Epidermal melanocyte (primary cell): ENCODE measurements around the gene GSC.

Experiments used
- DNase-seq: peaks from one replicate; pipeline ENCODE4 v3.0.0; 2011; ENCODE audit warnings: low spot score; ENCODE audit not compliant: insufficient read length

The GSC gene

GRCh38 chr14:94771906-94772490 is 2.1 kb upstream of the GSC start:
- DNase-seq, result no peak

DNA sequence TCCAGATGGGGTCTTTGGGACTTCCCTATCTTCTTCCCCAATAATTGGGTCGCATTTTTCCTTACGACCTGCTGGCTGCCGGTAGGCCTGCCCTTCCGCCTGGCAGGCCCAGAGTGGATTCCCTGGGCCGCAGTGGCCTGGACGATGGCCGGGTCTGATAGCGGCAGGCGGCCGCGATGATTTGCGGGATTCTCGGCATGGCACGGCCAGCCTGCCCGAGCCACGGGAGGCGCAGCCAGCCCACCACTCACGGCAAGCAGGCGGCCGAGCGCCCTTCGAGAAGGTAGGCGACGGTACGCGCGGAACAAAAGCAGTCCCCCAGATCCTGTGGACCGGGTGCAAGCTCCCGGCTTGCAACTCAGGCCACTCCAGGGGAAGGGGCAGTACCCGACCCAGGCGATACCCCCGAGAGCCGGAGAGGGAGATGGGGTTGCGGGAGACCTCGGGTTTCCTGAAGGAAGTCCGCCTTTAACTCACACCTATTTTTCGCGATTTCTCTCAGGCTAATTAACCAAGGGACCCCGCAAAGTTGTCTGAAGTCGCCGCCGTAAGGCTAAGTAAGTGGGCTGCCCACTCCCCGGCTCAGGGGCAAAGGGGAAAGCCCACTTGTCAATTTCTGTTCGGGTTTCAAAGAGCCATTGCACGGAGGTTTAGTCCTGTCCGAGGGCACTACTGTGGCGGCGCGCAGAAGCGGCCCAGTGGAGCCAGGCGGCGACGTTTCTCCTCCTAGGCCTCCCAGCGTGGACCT is 1.4 kb upstream of the GSC start:
- no peak for DNase-seq

- DNase-seq, result no peak
These were observed 873 bp upstream of the GSC start for GRCh38 chr14:94770815-94771157.

- DNase-seq, result no peak
These were observed 387 bp upstream of the GSC start for GRCh38 chr14:94770251-94770749.

DNA sequence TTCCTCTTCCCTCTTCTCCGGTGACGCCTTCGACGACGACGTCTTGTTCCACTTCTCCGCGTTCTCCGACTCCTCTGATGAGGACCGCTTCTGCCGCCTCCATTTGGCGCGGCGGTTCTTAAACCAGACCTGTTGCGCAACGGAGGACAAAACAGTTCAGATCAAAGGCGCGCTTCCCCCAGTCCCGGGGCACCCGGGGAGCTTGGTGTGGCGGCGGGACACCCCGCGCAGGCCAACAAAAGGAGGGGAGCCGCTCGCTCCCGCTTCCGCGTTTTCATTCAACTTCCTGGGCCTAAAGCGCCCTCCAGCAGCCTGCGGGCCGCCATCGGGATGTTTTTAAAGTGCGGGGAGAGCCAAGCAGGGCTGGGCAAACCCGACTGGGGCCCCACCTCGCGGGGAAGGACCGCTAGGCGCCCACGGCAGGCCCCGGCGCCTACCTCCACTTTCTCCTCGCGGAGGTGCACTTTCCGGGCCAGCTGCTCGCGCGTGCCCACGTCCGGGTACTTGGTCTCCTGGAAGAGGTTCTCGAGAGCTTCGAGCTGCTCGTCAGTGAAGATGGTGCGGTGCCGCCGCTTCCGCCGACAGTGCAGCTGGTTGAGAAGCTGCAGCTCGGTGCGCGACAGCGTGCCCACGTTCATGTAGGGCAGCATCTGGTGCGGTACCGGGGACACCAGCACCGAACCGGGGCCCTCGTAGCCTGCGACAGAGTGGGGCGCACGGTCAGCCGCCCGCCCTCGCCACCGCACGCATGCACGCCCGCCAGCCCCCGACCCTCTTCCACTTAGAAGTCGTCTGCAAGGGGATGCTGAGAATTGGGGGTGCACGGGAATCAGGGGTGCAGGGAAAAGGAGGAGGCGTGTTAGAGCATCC is 1.2 kb downstream of the GSC start:
- no peak for DNase-seq

- no peak for DNase-seq
These were observed 1.8 kb downstream of the GSC start for GRCh38 chr14:94768141-94768520.

DNA sequence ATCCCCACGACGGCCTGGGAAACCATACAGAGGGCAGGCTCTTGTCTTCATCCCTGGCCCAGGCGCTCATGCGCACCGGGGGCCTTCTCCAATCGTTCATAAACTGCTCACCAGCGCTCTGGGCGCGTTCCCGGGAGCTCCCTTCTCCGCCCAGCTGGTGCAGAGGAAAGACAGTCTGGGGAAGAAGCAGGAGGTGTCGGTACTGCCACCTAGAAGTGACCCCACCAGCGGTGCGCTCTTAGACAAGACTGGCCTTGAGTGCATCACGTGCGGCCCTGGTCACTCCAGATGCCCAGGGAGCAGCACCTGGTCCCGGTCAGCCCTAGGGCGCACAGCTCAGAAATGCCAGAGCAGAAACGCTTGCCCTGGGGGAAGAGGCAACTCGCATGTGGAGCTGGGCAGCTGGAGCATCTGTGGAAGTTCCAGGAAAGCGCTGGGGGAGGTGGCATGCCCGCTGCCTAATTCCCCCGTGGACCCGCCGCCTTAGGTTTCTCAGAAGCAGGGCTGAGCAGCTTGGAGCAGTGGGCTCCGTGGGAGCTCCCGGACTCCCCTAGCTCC is 2.5 kb downstream of the GSC start:
- no peak for DNase-seq

GRCh38 chr14:94764573-94764972 is 5.3 kb downstream of the GSC start:
- DNase-seq, result no peak

- no peak for DNase-seq
These were observed 7.5 kb downstream of the GSC start for GRCh38 chr14:94762431-94762830.

DNA sequence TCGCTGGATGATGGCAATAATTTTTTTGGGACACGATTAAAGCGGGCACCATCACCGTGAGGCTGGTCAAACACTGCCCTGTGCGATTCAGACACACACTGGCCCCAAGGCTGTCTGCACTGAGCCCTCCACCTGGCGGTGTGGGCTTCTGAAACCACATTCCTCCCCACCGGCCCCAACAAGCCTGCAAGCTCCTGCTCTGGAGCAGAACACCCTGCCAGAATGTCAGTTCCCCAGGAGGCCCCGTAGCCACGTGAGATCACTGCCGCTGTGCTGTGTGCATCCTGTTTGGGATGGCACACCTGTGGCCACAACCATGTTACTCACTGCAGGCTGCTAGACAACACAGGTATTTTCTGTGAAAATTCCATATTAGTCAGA is 7.9 kb downstream of the GSC start:
- DNase-seq, result no peak

DNA sequence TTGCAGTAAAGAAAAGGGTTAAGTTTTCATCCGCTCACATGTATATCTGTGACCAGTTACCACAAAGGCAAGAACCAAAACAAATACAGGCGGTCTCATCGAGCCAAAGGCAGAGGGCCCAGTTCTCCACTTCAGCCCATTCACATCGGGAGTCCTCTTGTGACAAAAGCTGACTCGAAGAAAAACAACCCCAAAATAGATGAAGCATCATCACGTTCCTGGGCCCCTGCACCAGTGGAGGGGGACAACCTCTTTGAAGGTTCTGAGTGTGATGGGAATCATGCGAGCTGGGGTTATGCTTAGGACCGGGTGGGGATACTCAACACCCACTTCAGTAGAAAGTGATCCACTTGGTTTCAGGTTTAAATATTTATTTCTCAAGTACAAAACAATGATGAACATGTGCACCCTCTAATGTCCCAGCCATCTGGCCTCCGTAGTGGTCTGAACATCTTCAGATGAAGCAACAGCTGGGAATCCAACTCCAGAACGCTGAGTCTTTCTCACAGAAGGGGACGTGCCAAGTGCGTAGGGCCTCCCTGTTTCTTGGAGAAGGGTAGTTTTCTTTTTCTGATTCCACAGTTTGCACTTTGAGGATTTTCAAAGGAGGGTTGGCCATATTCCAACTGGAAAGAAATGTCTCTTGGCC is 8.4 kb downstream of the GSC start:
- no peak for DNase-seq

DNA sequence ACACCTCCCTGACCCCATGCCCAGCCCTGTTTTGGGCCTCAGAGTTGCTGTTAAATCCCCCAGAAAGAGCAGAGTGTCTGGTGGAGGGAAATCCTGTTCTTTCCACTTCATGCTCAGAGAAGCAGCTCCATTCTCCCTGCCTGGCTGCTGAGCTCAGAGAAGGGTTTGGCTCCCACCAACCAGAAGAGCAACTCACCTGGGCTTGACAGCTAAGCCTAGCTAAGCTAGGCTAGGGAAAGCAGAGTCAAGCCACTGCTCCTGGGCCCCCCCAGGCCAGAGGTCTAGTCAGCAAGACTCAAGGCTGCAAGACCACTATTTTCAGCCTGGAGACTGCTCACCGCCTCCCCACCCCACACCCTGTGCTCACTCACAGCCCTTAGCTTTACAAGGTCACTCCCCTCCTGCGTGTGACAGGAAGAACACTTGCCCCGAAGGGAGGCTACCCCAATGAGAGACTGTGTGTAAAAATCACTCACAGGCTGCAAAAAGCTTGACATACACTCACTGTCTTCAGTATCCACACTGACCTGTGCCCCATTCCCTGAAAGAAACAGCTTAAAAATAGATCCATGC is 13.5 kb downstream of the GSC start:
- DNase-seq, result no peak

GRCh38 chr14:94754391-94754942 is 15.4 kb downstream of the GSC start:
- DNase-seq, result no peak

- no peak for DNase-seq
These were observed 17.1 kb downstream of the GSC start for GRCh38 chr14:94752591-94753436.

GRCh38 chr14:94751956-94752355 is 18.0 kb downstream of the GSC start:
- no peak for DNase-seq

GRCh38 chr14:94751321-94751720 is 18.6 kb downstream of the GSC start:
- no peak for DNase-seq

- DNase-seq, result no peak
These were observed 19.5 kb downstream of the GSC start for GRCh38 chr14:94750371-94750770.

DNA sequence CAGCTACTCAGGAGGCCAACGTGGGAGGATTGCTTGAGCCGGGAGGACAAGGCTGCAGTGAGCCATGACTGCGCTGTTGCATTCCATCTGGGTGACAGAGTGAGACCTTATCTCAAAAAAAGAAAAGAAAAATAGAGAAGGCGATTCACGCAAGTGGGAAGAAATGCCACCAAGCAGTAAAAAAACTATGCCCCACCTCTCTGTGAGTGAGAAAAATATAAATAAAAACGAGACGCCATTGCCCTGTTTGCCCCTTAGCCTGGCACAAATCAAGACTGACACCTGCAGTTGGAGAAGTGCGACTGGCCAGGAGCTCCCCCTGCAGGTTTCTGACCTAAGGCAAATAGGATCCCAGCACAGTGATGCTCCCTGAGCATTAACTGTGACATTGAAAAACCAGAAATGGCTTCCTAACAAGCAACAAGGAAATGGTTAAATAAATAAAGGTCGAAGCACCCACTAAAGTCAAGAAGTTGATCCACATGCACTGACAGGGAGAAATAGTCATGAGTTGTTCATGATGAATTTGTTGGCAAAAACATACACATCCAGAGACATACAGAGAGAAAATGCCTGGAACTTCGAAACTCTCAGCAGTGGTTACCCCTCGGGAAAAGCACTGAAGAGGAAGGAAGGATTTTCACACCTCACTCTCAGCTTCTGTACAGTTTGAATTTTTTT is 21.1 kb downstream of the GSC start:
- no peak for DNase-seq

GRCh38 chr14:94747739-94748138 is 22.2 kb downstream of the GSC start:
- DNase-seq, result no peak
